Tibial artery (tissue), 4 donors: ENCODE data around the gene PRDM5.

ENCODE experiments used
- DNase-seq, 2 donors: peaks; one replicate each; pipeline ENCODE4 v3.0.0-alpha.2; 2019
- H3K27ac ChIP-seq, 2 donors: fragments of 200-600 bp; sonication (generic) in 1 of 2; 1 replicate in 1 of 2; 2 replicates in 1 of 2; pipeline ENCODE4 v1.5.1; 2018 to 2019; ENCODE audit warnings: mild to moderate bottlenecking in 1 of 2
- H3K27me3 ChIP-seq, 2 donors: fragments of 200-600 bp; sonication (generic) in 1 of 2; one replicate each; pipeline versions ENCODE4 v1.5.1 to v1.6.0; 2016 to 2019
- H3K36me3 ChIP-seq, 3 donors: fragments of 200-600 bp; sonication (generic) in 2 of 3; one replicate each; pipeline ENCODE4 v1.5.1; 2016 to 2019; ENCODE audit warnings: mild to moderate bottlenecking in 2 of 3
- H3K4me1 ChIP-seq, 4 donors: fragments of 200-600 bp; sonication (generic) in 2 of 4; 1 replicate in 3 of 4; 2 replicates in 1 of 4; pipeline ENCODE4 v1.5.1; 2016 to 2019
- H3K4me3 ChIP-seq, 2 donors: fragments of 200-600 bp; sonication (generic) in 1 of 2; 1 replicate in 1 of 2; 2 replicates in 1 of 2; pipeline ENCODE4 v1.5.1; 2018 to 2019; ENCODE audit warnings: mild to moderate bottlenecking in 2 of 2
- H3K9me3 ChIP-seq, 3 donors: fragments of 200-600 bp; sonication (generic) in 1 of 3; one replicate each; pipeline ENCODE4 v1.5.1; 2016 to 2019
- intact Hi-C: fragments of 100-400 bp; cut with DNase I; formaldehyde crosslinking; loops from one replicate; pipeline ENCODE4 v1.15.0; 2023; ENCODE audit warnings: low total_unique reads
- TF ChIP-seq, protein P1 (sequence below), 2 experiments: fragments of 200-600 bp in 1 of 2; fragments of 450-650 bp in 1 of 2; IDR thresholded peaks; one replicate each; pipeline ENCODE4 v1.5.1; 2017 to 2019; ENCODE audit warnings: antibody characterized with exemption in 2 of 2, mild to moderate bottlenecking in 1 of 2, moderate library complexity in 1 of 2

PRDM5 gene

DNA sequence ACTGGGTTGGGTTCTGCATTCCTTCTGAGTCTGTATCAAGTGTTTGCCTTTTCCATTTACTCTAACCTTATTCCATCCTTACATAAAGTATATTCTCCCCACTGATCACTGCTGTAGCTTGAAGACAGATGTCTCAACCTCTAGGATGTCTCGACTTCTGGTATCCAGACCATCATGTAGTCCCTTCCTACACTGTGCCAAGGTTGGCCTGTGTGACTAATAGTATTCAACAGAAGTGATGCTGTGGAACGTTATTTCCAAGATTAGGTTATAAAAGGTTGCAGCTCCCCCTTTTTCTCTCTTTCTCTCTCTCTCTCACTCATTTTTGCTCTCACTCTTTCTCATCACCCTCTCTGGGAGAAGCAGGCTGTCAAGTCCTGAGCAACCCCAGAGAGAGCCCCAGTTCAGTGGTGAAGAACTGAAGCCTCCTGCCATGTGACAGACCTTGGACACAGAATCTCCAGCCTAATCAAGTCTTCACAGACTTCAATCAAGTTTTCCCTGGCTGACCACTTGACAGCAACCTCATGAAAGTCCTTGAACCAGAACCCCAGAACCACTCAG is 75.4 kb downstream of the PRDM5 start:
- TF ChIP-seq, protein P1, sequence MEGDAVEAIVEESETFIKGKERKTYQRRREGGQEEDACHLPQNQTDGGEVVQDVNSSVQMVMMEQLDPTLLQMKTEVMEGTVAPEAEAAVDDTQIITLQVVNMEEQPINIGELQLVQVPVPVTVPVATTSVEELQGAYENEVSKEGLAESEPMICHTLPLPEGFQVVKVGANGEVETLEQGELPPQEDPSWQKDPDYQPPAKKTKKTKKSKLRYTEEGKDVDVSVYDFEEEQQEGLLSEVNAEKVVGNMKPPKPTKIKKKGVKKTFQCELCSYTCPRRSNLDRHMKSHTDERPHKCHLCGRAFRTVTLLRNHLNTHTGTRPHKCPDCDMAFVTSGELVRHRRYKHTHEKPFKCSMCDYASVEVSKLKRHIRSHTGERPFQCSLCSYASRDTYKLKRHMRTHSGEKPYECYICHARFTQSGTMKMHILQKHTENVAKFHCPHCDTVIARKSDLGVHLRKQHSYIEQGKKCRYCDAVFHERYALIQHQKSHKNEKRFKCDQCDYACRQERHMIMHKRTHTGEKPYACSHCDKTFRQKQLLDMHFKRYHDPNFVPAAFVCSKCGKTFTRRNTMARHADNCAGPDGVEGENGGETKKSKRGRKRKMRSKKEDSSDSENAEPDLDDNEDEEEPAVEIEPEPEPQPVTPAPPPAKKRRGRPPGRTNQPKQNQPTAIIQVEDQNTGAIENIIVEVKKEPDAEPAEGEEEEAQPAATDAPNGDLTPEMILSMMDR (IDR thresholded peaks at IDR 0.05) = no peak
- Histone ChIP-seq H3K4me3 (no peak overlapping the region), H3K36me3 (no peaks in the 10 kb centered on the region), H3K27me3 (no peaks in the 10 kb centered on the region), H3K9me3 (no peaks in the 10 kb centered on the region), H3K4me1 (peaks cover 0 to 3% (median 0%) of the 10 kb centered on the region in 4 donors), H3K27ac (no peak overlapping the region)
- intact Hi-C loops = no loop called here
- no peak for DNase-seq

DNA sequence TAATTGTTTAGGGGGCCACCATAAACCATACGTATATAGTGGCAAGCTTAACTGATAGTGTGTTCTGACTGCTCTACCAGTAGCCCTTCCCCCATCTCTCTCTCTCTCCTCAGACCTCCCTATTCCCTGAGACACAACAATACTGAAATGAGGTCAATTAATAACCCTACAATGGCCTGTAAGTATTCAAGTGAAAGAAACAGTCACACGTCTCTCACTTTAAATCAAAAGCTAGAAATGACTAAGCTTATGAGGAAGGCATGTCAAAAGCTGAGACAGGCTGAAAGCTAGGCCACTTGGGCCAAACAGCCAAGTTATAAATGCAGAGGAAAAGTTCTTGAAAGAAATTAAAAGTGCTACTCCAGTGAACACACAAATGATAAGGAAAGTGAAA is 78.0 kb downstream of the PRDM5 start:
- no peak for DNase-seq
- TF ChIP-seq, protein P1 (IDR thresholded peaks at IDR 0.05) = no peak
- intact Hi-C loops = no loop called here

DNA sequence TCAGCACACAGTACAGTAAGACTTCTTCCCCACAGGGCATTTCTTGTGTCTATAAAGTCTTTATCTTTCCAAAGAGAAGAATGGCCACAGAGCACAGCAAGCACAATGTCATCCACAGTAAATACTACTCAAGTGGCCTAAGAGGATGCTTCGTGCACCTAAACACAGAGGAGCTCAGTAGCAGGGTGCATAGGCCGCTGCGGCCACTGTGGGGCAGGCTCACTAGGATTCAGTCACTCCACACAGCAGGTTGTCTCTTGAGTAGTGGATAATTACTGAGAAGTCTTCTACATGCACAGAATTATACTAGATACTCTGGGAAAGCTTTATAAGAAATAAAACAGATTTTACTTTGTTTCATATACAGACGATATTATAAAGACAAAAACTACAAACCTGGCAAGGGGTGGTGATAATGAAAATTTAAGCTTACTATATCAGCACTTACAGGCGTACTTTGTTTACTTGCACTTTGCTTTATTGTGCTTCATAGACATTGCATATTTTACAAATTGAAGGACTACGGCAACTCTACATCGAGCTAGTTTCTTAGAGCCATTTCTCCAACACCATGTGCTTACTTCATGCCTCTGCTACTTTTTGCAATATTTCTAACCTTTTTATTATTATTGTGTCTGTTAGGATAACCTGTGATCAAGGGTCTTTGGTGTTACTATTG is 78.5 kb downstream of the PRDM5 start:
- DNase-seq = no peak
- TF ChIP-seq, protein P1 (IDR thresholded peaks at IDR 0.05) = no peak
- intact Hi-C loops = no loop called here

More for the DNA sequence above, 78.0 kb downstream of the PRDM5 start:
- Histone ChIP-seq H3K36me3 (no peaks in the 10 kb centered on the region), H3K27me3 (no peaks in the 10 kb centered on the region), H3K4me3 (no peak overlapping the region), H3K9me3 (no peaks in the 10 kb centered on the region), H3K27ac (no peak overlapping the region), H3K4me1 (peaks cover 0 to 4% (median 0%) of the 10 kb centered on the region in 4 donors)

DNA sequence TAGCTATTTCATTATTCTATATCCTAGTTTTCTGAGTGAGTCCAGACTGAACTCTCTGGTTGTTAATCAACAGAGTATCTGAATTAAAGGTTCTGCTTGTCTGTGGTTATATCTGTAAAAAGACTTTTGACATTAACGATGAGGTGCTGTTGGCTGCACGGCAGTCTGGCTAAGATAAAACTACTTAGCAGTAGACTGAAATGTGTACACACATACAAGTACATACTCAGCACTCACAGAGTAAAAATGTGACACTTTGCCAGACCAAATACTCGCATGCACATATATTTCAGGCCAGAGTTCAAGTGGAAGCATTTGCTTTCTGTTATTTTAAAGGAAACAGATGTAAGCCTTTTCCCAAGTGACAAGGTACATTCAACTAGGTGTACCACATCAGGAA is 80.5 kb downstream of the PRDM5 start:
- TF ChIP-seq, protein P1 (IDR thresholded peaks at IDR 0.05) = no peak
- Histone ChIP-seq H3K36me3 (peaks cover 0 to 6% (median 5%) of the 10 kb centered on the region in 3 donors), H3K27ac (no peak overlapping the region), H3K27me3 (no peaks in the 10 kb centered on the region), H3K4me3 (no peak overlapping the region), H3K9me3 (no peaks in the 10 kb centered on the region), H3K4me1 (peaks cover 0 to 4% (median 0%) of the 10 kb centered on the region in 4 donors)
- intact Hi-C loops = no loop called here
- no peak for DNase-seq

More for the DNA sequence above, 78.5 kb downstream of the PRDM5 start:
- H3K27me3 ChIP-seq = no peaks in the 10 kb centered on the region
- H3K4me1 ChIP-seq = peaks cover 0 to 4% (median 0%) of the 10 kb centered on the region in 4 donors
- no peak overlapping the region for H3K4me3 ChIP-seq
- H3K36me3 ChIP-seq = peaks cover 0 to under 1% (median 0%) of the 10 kb centered on the region in 3 donors
- H3K9me3 ChIP-seq = no peaks in the 10 kb centered on the region
- H3K27ac ChIP-seq = no peak overlapping the region

DNA sequence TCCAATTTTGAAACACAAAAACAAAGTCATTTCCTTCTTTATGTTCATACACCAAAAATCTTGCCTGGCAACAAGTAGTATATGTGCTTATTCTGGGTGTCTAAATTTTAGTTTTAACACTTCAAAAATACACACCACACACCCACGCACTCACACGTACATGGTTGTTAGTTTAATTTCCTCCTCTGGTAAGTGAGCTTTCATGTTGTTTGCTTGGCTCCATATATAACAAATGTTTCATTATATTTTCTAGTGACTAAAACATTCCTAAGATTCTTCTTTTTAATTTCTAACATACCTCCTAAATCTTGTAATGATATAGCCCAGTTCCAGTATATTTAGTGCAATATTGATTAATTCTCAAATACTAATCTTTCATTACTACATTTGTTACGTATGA is 80.9 kb downstream of the PRDM5 start:
- no peak overlapping the region for H3K4me3 ChIP-seq
- intact Hi-C loops = no loop called here
- peaks cover 0 to 6% (median 5%) of the 10 kb centered on the region in 3 donors for H3K36me3 ChIP-seq
- DNase-seq = no peak
- no peaks in the 10 kb centered on the region for H3K27me3 ChIP-seq
- no peaks in the 10 kb centered on the region for H3K9me3 ChIP-seq
- peaks cover 0 to 4% (median 0%) of the 10 kb centered on the region in 4 donors for H3K4me1 ChIP-seq
- TF ChIP-seq, protein P1 (IDR thresholded peaks at IDR 0.05) = no peak
- H3K27ac ChIP-seq = no peak overlapping the region
